ENCODE results near the gene SARS1.
"Not testable (repeated sequence)": the region's sequence is repeated elsewhere in the genome, so short reads cannot be mapped to it uniquely, and the experiment has no call there.

SARS1 gene, protein sequence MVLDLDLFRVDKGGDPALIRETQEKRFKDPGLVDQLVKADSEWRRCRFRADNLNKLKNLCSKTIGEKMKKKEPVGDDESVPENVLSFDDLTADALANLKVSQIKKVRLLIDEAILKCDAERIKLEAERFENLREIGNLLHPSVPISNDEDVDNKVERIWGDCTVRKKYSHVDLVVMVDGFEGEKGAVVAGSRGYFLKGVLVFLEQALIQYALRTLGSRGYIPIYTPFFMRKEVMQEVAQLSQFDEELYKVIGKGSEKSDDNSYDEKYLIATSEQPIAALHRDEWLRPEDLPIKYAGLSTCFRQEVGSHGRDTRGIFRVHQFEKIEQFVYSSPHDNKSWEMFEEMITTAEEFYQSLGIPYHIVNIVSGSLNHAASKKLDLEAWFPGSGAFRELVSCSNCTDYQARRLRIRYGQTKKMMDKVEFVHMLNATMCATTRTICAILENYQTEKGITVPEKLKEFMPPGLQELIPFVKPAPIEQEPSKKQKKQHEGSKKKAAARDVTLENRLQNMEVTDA

DNA sequence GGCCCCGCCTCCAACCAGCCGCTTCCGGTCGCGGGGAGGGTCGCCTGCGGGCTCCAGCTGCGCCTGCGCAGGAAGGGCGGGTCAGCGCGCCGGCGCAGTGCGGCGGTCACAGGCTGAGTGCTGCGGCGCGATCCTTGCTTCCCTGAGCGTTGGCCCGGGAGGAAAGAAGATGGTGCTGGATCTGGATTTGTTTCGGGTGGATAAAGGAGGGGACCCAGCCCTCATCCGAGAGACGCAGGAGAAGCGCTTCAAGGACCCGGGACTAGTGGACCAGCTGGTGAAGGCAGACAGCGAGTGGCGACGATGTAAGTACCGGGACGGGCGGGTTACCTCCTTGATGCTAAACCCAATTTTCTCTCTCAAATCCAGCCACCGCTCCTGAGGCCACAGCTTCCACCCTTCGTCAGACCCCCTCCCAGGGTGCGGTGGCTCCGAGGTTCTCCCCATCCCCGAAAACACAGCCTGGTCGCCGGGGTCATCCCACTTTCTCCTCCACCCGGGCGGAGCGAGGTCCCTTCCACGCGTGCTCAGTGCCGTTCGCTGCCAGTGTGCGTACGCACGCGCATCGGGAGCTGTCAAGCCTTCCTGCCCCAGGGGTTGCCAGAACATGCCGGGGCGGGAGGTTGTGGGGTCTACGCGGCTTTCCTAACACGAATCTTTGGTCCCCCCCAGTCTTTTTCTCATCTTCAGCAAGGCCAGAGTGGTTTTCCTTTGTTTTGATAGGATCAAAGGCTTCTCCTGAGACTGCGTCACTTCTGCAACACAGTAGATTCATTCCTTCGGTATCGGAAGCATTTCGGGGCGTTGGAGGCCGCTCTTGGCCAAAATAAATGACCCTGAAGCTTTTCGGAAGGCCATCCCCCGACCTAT lies at the start of gene SARS1:
SARS1 (plus strand) TSS at position 95 of the 870 bp plus-strand sequence; CDS start at position 170, 75 bp downstream.
- DNase-seq (ENCODE audit: low read depth) = peak; percentile 63

DNA sequence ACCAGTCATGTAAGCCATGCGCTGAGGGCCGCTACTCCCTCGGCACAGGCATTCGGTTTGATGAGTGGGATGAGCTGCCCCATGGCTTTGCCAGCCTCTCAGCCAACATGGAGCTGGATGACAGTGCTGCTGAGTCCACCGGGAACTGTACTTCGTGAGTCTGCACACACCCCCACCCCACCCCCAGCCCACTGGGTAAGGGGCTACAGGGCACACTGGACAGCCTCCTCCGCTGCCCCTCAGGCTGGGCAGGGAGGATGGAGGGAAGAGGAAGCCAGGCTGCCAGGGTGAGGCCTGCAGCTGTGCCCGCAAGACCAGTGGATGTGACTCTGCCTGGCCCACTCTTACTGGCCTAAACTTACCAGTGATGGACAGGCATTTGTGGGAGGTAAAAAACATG lies 49.2 kb upstream of the SARS1 start:
- no peak for DNase-seq (ENCODE audit: low read depth)

DNA sequence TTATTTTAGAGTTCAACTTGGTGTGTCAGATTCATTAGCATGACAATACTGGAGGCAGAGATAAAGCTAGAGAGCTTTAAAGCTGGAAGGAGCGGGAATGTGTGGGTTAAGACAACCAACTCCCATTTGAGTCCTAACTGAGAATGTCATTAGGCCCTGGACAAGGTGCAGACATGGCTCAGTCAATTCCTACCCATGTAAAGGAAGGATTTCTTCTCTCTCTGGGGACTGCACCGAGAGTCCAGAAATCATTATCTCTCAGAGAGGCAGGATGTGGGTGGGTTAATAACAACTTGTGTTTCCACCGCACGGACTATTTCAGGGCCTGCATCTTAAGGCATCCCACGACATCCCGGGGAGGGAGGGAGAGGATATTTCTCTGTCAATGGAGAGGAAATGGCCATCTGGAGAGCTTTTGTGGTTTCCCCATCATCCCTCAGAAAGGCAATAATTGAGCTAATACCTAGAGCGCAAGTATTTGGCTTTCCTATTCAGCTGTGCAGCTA lies 46.7 kb upstream of the SARS1 start:
- DNase-seq (ENCODE audit: low read depth) = no peak

- no peak for DNase-seq (ENCODE audit: low read depth)
Measured at GRCh38 chr1:109170035-109170764, 43.5 kb upstream of the SARS1 start.

DNA sequence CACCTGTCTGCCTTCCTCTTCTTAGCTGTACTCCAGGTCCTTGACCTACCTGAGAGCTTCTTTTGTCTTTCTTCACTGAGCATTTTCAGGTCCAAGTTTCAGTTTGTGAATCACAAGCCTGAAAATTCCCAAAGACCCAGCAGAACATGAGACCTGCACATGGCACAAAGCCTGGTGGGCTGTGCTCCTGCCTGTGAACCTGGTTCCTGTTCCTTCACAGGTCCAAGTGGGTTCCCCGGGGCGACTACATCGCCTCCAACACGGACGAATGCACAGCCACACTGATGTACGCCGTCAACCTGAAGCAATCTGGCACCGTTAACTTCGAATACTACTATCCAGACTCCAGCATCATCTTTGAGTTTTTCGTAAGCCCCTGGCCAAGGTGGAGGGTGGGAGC lies 42.1 kb upstream of the SARS1 start:
- no peak for DNase-seq (ENCODE audit: low read depth)

GRCh38 chr1:109176349-109176748 lies 37.4 kb upstream of the SARS1 start:
- DNase-seq (ENCODE audit: low read depth) = not testable (repeated sequence)

DNA sequence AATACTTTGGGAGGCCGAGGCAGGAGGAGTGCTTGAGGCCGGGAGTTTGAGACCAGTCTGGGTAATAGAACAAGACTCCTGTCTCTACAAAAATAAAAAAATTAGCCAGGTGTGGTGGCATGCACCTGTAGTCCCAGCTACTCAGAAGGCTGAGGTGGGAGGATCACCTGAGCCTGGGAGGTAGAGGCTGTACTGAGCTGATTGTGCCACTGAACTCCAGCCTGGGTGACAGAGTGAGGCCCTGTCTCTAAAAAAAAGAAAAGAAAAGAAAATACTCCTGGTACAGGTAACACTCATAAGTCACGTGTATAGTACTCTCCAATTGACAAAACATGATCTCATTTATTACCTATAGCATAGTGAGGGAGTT lies 33.0 kb upstream of the SARS1 start:
- DNase-seq (ENCODE audit: low read depth) = not testable (repeated sequence)

DNA sequence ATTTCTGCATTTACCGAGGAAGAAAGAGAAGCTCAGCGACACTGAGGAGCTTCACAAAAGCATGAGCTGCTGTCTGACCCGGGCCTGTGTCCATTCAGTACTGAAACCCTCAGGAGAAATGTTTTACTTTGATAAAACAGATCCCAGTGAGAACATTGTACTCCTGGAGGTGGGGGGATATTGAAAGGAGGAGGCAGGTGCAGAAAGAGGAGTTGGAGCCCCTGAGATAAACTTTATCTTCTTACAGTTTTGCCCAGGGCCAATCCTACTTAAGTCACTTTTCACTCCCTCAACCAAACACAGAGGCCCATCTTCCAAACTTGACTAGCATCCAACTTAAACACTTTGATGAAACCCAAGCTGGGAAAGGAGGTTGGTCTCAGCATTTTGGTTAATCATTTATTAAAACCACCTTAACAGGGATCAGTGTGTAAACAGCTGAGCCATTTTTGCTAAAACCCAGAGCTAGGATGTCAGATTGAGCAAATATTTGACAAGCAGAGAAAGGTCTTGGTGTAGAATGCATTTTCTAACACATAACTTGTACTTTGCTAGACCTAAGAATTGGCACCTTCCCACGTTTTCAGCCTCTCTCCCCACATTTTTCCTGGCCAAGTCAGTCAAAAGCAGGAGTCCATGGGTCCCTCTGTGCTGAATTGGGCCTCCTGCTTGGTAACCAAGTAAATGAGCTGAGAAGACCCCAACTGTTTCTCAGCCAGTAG lies 32.5 kb upstream of the SARS1 start:
- DNase-seq (ENCODE audit: low read depth) = peak; percentile 57

GRCh38 chr1:109181807-109182163 lies 31.9 kb upstream of the SARS1 start:
- DNase-seq (ENCODE audit: low read depth) = no peak

GRCh38 chr1:109183058-109183738 lies 30.5 kb upstream of the SARS1 start:
- DNase-seq (ENCODE audit: low read depth) = no peak

GRCh38 chr1:109184687-109185086 lies 29.0 kb upstream of the SARS1 start:
- DNase-seq (ENCODE audit: low read depth) = no peak

DNA sequence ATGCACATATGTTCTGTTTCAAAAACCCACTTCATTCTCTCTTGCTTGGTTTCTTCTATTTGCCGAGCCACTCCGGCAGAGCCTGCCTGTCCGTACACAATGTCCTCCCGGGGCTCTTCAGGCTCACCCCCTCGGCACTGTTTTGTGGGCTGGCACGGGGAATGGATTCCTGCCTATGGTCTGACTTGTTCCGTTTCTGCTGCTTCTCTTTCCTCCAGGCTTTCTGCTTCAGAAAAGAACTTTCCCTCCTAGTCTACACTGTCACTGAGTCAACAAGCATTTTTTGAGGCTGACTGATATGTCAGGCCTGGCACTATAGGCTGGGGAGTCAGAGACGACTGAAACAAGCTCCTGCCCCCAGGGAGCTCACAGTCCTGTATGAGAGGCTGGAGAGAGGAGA lies 28.4 kb upstream of the SARS1 start:
- DNase-seq (ENCODE audit: low read depth) = peak; percentile 54

DNA sequence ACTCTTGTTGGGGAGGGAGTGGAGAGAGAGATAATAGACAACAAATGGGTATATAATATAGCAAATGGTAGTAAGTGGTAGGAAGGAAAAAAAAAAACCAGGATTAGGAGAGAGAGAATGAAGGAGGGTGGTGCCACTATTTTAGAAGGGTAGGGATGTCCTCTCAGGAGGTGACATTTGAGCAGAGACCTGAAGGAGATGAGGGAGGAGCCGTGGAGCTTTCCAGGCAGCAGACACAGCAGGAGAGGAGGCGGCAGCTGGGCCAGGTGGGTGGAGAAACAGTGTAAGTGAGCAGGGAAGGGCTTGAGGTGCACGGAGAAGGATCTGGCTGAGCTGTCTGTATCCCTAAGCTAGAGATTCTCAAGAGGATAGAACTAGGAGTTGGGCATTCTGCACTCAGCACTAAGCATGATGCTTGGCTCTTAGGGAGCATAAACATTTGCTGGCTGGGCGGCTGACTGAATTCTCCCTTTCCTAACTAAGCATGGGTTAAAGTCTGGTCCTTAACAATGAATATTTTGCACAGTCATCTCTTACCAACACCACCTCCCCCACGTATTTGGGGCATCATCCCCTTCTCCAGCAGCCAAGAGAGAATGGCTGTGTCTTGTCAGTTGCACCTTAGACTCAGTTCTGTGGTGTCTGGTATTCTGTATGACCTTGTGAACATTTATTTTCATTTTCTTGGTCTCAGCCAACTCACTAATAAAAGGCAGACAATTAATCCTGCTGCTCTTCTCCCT lies 27.6 kb upstream of the SARS1 start:
- no peak for DNase-seq (ENCODE audit: low read depth)

DNA sequence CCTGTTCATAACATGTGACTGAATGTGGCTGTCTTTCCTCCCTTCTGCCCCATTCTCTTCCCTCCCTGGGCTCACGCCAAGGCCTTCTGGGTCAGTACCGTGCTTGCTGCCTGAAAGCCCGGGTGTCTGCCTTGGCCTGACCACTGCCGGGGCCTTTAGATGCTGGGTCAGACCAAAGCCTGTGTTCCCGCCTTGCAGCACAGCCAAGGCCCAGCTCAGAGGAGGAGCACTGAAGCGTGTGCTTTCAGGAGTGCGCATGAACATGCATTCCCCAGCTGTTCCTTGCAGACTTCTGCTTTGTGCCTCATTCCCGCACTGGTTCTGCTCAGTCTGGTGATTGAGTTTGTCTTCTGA lies 27.0 kb upstream of the SARS1 start:
- DNase-seq (ENCODE audit: low read depth) = no peak

GRCh38 chr1:109187127-109187526 lies 26.6 kb upstream of the SARS1 start:
- DNase-seq (ENCODE audit: low read depth) = no peak

- DNase-seq (ENCODE audit: low read depth) = no peak
Measured at GRCh38 chr1:109188200-109188599, 25.5 kb upstream of the SARS1 start.

DNA sequence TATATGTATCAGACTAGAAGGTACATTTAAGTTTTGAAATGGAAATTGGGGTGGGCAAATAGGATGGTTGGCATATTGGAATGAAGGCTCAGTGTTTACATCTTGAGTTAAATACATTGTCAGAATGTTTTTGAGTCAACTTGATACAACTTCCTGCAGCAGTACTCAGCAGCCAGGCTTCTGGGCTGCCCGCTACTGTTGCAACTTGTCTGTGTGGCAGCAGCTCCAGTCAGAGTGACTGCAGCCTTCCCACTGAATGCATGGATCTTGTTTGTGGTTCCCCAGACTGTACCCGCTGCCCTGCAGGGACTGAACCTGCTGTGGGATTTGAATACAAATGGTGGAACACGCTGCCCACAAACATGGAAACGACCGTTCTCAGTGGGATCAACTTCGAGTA lies 24.9 kb upstream of the SARS1 start:
- no peak for DNase-seq (ENCODE audit: low read depth)

DNA sequence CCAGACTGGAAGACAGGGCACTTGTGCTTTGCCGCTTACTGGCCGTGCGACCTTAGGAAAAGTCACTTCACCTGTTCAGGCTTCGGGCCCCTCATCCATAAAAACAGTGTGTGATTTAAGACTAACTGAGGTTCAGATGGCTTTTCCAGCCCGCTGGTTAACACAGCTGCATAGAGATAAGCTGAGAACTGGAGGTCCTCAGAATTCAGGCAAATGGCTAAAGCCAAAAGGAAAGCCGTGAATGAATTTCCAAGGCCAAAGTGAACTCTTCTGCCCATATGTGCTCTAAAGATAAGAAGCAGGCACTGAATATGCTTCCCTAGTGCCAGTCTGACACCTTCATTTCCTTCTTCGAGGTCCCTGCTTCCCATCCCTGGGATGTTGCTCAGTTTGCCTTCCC lies 23.5 kb upstream of the SARS1 start:
- DNase-seq (ENCODE audit: low read depth) = no peak

DNA sequence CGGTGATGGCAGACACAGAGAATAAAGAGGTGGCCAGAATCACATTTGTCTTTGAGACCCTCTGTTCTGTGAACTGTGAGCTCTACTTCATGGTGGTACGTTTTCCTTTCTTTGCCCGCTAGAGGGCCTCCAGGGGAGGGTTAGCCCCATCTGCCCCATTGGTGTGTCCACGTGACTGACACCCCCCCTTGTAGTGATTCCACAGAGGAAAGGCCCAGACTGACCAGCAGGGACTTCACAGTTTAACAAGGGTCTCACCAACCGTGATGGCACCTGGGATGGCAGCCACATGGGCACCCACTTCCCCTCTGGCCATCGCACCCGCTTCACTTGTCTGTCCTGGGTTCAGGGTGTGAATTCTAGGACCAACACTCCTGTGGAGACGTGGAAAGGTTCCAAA lies 22.3 kb upstream of the SARS1 start:
- DNase-seq (ENCODE audit: low read depth) = no peak

GRCh38 chr1:109191891-109192290 lies 21.8 kb upstream of the SARS1 start:
- no peak for DNase-seq (ENCODE audit: low read depth)
